IPS-NIHi7 (cell line): Measurements from ENCODE around the gene TIMP4.

Experiments used
- DNase-seq: peaks from one replicate; pipeline ENCODE4 v3.0.0; 2012; ENCODE audit warnings: mixed read lengths; ENCODE audit errors: extremely low spot score

TIMP4 gene

GRCh38 chr3:12158387-12159226, at the start of gene TIMP4:
Gene TIMP4 (minus strand): TSS chr3:12158912. CDS start chr3:12158840, 72 bp downstream.
- peak; percentile 50 for DNase-seq

- DNase-seq: no peak
Measured at GRCh38 chr3:12205171-12205570, 46.5 kb upstream of the TIMP4 start.

- DNase-seq: no peak
Measured at GRCh38 chr3:12201813-12202212, 43.1 kb upstream of the TIMP4 start.

GRCh38 chr3:12198301-12198700, 39.6 kb upstream of the TIMP4 start:
- DNase-seq: no peak

GRCh38 chr3:12197475-12197874, 38.8 kb upstream of the TIMP4 start:
- DNase-seq: no peak

GRCh38 chr3:12196684-12197083, 38.0 kb upstream of the TIMP4 start:
- DNase-seq: no peak

DNA sequence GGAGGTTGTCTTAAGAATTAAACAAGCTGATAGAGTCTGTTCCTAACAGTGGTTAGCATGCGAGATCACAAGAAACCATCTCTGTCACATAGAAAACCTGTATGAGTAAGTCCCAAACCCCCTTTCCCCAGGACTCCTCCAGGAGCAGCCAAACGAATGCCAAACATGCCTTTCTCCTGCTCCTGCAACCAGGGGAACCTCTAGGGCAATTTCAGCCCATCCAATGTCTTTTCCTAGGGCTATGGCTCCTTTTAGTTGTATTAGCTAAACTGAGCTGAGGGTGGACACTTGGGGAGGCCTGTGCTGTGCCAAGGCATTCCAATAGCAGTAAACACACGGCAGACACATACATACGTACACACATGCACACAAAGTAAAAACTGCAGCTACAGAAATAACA, 36.5 kb upstream of the TIMP4 start:
- peak; percentile 46 for DNase-seq

GRCh38 chr3:12194669-12195161, 36.0 kb upstream of the TIMP4 start:
- no peak for DNase-seq

DNA sequence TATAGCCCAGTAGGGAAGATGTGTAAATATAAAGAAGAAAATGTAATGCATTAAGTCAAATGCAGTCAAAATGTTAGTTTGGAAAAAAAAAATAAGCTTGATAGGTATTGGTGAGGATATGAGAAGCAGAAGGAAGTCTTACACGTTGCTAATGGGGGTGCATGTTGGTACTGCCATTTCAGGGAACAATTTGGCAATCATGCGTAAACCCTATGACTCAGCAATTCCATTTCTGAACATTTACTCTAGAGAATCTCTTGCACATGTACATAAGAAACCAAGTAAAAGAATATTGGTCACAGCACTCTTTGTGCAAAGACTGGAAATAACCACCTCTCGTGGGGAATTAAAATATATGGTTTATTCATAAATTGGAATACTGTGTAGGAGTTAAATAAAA, 35.5 kb upstream of the TIMP4 start:
- DNase-seq: no peak

- no peak for DNase-seq
Measured at GRCh38 chr3:12193485-12194165, 34.9 kb upstream of the TIMP4 start.

GRCh38 chr3:12192655-12193484, 34.2 kb upstream of the TIMP4 start:
- no peak for DNase-seq

- no peak for DNase-seq
Measured at GRCh38 chr3:12192173-12192572, 33.5 kb upstream of the TIMP4 start.

- DNase-seq: no peak
Measured at GRCh38 chr3:12191559-12191958, 32.8 kb upstream of the TIMP4 start.

GRCh38 chr3:12190832-12191231, 32.1 kb upstream of the TIMP4 start:
- no peak for DNase-seq

GRCh38 chr3:12190221-12190807, 31.6 kb upstream of the TIMP4 start:
- no peak for DNase-seq

GRCh38 chr3:12188681-12189287, 30.1 kb upstream of the TIMP4 start:
- DNase-seq: no peak

DNA sequence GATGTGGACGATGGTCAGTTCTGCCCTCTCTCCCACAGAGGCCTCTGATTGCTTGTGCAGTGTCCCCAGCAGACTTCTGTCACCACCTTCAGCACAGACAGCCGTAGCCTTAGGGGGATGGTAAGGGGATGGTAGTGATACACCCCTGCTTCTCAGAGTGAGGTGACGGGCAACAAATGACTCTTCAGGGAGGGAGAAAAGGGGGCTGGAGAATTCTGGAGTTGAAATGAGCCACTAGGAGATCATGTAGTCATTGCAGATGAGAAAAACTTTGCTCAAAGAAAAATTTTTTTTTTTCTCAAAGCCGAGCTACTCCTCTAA, 29.6 kb upstream of the TIMP4 start:
- DNase-seq: no peak

DNA sequence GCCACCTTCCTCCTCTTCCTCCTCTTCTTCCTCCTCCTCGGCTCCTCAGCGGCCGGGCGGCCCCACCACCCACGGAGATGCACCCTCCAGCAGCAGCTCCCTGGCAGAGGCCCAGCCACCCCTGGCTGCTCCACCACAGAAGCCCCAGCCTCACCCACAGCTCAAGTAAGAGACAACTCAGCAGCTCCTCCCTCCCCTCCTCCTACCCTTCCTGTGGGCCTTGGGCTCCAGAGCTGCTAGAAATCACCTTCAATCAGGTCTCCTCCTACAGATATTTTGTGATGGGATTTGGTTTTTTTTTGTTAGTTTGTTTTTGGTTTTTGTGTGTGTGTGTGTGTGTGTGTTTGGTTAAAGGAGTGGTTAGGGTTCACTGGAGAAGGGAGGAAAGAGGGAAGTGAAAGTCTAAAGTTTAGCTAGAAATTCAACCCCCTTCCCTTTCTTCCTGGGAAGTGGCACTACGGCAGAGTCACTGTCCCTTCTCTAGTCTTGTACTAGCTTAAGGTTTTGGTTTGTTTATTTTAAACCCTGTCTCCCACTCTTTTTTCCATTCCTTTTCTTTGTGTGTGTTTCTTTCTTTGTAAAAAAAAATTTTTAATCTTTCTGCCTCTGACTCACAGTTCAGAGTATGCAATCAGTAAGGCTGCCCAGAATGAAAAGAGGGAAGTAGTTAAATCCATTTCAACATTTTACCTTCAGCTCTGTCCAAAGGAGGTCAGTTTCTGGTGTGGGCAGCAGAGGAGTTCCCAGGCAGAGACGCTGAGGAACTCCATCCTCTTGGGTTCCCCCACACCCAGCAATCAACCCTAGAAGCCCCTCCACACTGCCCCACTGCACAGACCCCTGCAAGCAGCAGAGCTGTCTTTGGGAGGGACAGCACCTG, 29.0 kb upstream of the TIMP4 start:
- no peak for DNase-seq

GRCh38 chr3:12186515-12187286, 28.0 kb upstream of the TIMP4 start:
- no peak for DNase-seq

- DNase-seq: no peak
Measured at GRCh38 chr3:12186046-12186445, 27.3 kb upstream of the TIMP4 start.
